Suprapubic skin (tissue), 4 donors: ENCODE results near the gene SLC4A9. TPM values are rescaled to one million over a fixed set of nuclear protein-coding genes. Genes with fewer than 3 reads are reported as not detected.

ENCODE experiments used
- DNase-seq, 2 donors: peaks; one replicate each; pipeline ENCODE4 v3.0.0-alpha.2; 2019; ENCODE audit warnings: low spot score in 2 of 2
- H3K27ac ChIP-seq: fragments of 200-600 bp; sonication (generic); one replicate; pipeline ENCODE4 v1.5.1; 2019
- H3K27me3 ChIP-seq: fragments of 200-600 bp; sonication (generic); one replicate; pipeline ENCODE4 v1.5.1; 2019
- H3K36me3 ChIP-seq: fragments of 200-600 bp; sonication (generic); one replicate; pipeline ENCODE4 v1.5.1; 2019
- H3K4me1 ChIP-seq: fragments of 200-600 bp; sonication (generic); one replicate; pipeline ENCODE4 v1.5.1; 2019
- H3K4me3 ChIP-seq: fragments of 200-600 bp; sonication (generic); one replicate; pipeline ENCODE4 v1.5.1; 2019; ENCODE audit warnings: mild to moderate bottlenecking
- H3K9me3 ChIP-seq: fragments of 200-600 bp; sonication (generic); one replicate; pipeline ENCODE4 v1.5.1; 2019
- EP300 ChIP-seq: sonication (generic); formaldehyde crosslinking; IDR thresholded peaks from one replicate; pipeline ENCODE4 v1.6.1; 2017; ENCODE audit warnings: antibody characterized with exemption
- POLR2A ChIP-seq, 2 donors: fragments of 450-650 bp; IDR thresholded peaks; one replicate each; pipeline ENCODE4 v1.6.1; 2017; ENCODE audit warnings: antibody characterized with exemption in 2 of 2, mild to moderate bottlenecking in 2 of 2, moderate library complexity in 2 of 2
- POLR2AphosphoS5 ChIP-seq, 3 donors: sonication (generic); formaldehyde crosslinking; IDR thresholded peaks; one replicate each; pipeline ENCODE4 v1.6.1; 2017; ENCODE audit warnings: antibody characterized with exemption in 3 of 3
- WGBS: methylation state at CpG from one replicate; pipeline ENCODE4 v1.1.5; 2018; 5-methylcytosine and 5-hydroxymethylcytosine counted together
- total RNA-seq, 4 donors: library from RNA; depleted of rRNA; stranded (reverse); fragments of >200 nt; gene quantifications; one replicate each; pipeline ENCODE4 v1.1.0, GENCODE V29; 2016
- TF ChIP-seq, protein P1 (sequence below), 2 donors: fragments of 200-600 bp in 1 of 2; fragments of 450-650 bp in 1 of 2; sonication (generic) in 1 of 2; IDR thresholded peaks; one replicate each; pipeline ENCODE4 v1.5.1; 2016 to 2019; ENCODE audit warnings: antibody characterized with exemption in 2 of 2, mild to moderate bottlenecking in 1 of 2, moderate library complexity in 1 of 2

The SLC4A9 gene
- total RNA-seq, 4 donors from 2014 or later: 0.56 TPM; not detected in 3

DNA sequence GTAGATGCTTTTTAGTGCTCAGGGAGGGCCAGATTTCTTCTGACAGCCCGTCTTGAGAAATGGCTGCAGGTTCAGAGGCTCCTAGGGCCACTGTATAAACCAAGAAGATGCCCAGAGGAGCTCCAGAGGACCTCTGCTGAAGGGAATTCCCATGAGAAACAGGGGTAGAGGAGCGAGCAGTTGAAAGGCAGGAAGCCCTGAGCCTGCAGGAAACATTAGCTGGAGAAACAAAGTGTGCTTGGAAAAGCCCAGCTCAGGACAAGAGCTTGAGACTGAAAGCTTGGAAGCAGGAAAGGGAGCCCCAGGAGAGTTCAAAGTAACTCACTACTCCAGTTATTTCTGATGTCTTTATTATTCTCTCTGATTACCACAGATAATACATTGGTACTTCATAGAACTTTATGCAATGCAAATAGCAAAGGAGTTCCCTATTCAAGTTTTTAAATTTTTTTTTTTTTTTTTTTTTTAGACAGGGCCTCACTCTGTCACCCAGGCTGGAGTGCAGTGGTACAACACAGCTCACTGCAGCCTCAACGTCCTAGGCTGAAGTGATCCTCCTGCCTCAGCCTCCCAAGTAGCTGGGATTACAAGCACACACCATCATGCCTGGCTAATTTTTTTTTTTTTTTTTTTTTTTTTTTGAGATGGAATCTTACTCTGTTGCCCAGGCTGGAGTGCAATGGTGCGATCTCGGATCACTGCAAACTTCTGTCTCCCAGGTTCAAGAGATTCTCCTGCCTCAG, 30.1 kb upstream of the SLC4A9 start:
- 75% methylated on average over 5 of the region's 5 CpGs for WGBS
- no peak overlapping the region for H3K4me3 ChIP-seq
- peaks cover 20% of the 10 kb centered on the region for H3K36me3 ChIP-seq
- no peak for DNase-seq
- peaks cover 1% of the 10 kb centered on the region for H3K4me1 ChIP-seq
- no peaks in the 10 kb centered on the region for H3K27me3 ChIP-seq
- no peak overlapping the region for H3K27ac ChIP-seq
- H3K9me3 ChIP-seq: no peaks in the 10 kb centered on the region
- TF ChIP-seq POLR2AphosphoS5 (IDR thresholded peaks at IDR 0.05): no peak
- TF ChIP-seq, protein P1, sequence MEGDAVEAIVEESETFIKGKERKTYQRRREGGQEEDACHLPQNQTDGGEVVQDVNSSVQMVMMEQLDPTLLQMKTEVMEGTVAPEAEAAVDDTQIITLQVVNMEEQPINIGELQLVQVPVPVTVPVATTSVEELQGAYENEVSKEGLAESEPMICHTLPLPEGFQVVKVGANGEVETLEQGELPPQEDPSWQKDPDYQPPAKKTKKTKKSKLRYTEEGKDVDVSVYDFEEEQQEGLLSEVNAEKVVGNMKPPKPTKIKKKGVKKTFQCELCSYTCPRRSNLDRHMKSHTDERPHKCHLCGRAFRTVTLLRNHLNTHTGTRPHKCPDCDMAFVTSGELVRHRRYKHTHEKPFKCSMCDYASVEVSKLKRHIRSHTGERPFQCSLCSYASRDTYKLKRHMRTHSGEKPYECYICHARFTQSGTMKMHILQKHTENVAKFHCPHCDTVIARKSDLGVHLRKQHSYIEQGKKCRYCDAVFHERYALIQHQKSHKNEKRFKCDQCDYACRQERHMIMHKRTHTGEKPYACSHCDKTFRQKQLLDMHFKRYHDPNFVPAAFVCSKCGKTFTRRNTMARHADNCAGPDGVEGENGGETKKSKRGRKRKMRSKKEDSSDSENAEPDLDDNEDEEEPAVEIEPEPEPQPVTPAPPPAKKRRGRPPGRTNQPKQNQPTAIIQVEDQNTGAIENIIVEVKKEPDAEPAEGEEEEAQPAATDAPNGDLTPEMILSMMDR (IDR thresholded peaks at IDR 0.05): no peak
- TF ChIP-seq EP300: no peak
- no peak for TF ChIP-seq POLR2A (IDR thresholded peaks at IDR 0.05)

DNA sequence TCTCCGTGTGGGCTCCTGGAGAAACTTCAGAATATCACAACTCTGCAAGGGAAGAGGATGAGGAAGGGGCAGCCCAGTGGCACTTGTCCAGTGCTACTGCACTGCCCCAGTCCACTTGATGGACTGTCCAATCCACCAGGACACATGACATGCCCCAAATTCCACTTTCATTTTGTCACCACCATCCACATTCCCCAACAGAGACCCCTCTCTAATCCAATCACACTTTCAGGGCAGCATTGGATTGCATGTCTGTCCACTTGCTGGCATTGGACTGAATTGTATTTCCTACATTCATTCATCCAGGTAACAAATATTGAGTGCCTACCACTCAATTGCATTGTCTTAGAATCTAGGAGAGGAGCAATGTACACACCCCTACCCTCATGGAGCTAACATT, 28.4 kb upstream of the SLC4A9 start:
- peaks cover 27% of the 10 kb centered on the region for H3K36me3 ChIP-seq

DNA sequence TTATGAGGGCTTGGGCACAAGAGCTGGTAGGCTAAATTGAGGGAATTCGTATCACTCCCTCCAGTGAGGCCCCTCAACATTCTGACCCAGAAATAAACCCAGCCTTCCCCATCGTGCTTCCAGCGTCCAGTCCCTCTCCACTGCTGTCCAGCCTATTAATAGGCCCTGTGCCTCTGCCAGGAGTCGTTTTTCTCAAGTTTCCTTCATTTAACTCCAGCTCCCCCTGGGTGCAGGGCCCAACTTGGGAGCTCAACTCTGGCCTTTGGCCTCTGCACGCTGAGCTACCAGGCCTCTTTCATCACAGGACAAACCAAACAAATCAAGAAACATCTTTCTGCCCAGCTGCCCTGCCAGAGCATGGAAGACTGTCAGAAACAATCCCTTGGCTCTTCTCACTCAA, 23.6 kb upstream of the SLC4A9 start:
- Histone ChIP-seq H3K4me1 (peaks cover 24% of the 10 kb centered on the region), H3K4me3 (no peak overlapping the region), H3K27ac (no peak overlapping the region), H3K27me3 (no peaks in the 10 kb centered on the region), H3K36me3 (peaks cover 27% of the 10 kb centered on the region), H3K9me3 (no peaks in the 10 kb centered on the region)
- WGBS: 75% methylated on average over 5 of the region's 5 CpGs
- no peak for DNase-seq
- TF ChIP-seq, protein P1 (IDR thresholded peaks at IDR 0.05): no peak
- no peak for TF ChIP-seq EP300
- no peak for TF ChIP-seq POLR2AphosphoS5 (IDR thresholded peaks at IDR 0.05)
- no peak for TF ChIP-seq POLR2A (IDR thresholded peaks at IDR 0.05)

More for the DNA sequence above, 28.4 kb upstream of the SLC4A9 start:
- DNase-seq: no peak
- Histone ChIP-seq H3K27me3 (no peaks in the 10 kb centered on the region), H3K4me3 (no peak overlapping the region), H3K27ac (no peak overlapping the region), H3K9me3 (no peaks in the 10 kb centered on the region), H3K4me1 (peaks cover 2% of the 10 kb centered on the region)
- TF ChIP-seq, protein P1 (IDR thresholded peaks at IDR 0.05): no peak
- TF ChIP-seq POLR2AphosphoS5 (IDR thresholded peaks at IDR 0.05): no peak
- no peak for TF ChIP-seq EP300
- no peak for TF ChIP-seq POLR2A (IDR thresholded peaks at IDR 0.05)
- 92% methylated on average over 1 of the region's 1 CpG for WGBS

DNA sequence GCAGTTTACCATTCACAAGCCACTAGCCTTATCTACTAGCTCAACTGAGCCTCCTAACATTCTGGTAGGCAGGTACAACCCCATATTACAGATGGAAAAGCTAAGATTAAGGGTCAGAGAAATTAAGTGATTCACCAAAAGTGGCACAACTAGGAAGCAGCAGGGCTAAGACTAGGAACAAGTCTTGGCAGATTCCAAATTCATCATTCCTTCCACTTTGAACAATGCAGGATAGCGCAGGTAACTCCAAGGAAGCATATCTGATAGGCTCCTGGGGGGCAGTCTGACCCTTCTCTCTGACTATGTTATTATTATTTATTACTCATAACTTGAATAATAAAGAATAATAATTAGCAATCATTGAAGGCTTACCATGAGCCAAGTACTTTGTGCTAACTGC, 22.1 kb upstream of the SLC4A9 start:
- H3K27ac ChIP-seq: no peak overlapping the region
- no peak for DNase-seq
- no peaks in the 10 kb centered on the region for H3K27me3 ChIP-seq
- H3K36me3 ChIP-seq: peaks cover 27% of the 10 kb centered on the region
- TF ChIP-seq POLR2A (IDR thresholded peaks at IDR 0.05) (no peak), EP300 (no peak), POLR2AphosphoS5 (IDR thresholded peaks at IDR 0.05) (no peak)
- TF ChIP-seq, protein P1 (IDR thresholded peaks at IDR 0.05): no peak
- peaks cover 36% of the 10 kb centered on the region for H3K4me1 ChIP-seq
- H3K4me3 ChIP-seq: no peak overlapping the region
- H3K9me3 ChIP-seq: no peaks in the 10 kb centered on the region
- 71% methylated on average over 1 of the region's 1 CpG for WGBS

DNA sequence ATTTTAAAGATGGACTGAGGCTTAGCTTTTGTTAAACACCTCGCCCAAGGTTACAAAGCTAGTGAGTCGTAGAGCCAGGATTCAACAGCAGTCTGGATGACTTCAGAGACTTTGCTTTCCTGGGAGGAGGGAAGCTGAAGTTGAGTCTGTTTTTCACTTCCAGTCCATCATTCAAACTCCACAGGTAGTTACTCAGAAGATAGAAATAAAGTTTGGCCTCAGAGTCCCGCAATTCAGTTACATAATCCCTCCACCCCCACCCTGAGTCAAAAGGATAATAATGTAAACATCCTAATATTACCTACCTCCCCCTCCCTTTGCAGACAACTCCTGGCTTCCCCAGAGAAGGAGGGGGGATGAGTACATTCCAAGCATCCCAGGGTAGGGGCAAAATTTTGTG, 21.7 kb upstream of the SLC4A9 start:
- no peak overlapping the region for H3K4me3 ChIP-seq
- H3K27ac ChIP-seq: no peak overlapping the region
- H3K9me3 ChIP-seq: no peaks in the 10 kb centered on the region
- no peak for DNase-seq
- H3K27me3 ChIP-seq: no peaks in the 10 kb centered on the region
- WGBS: 70% methylated on average over 3 of the region's 3 CpGs
- TF ChIP-seq, protein P1 (IDR thresholded peaks at IDR 0.05): no peak
- TF ChIP-seq POLR2A (IDR thresholded peaks at IDR 0.05) (no peak), POLR2AphosphoS5 (IDR thresholded peaks at IDR 0.05) (no peak), EP300 (no peak)
- peaks cover 40% of the 10 kb centered on the region for H3K4me1 ChIP-seq
- H3K36me3 ChIP-seq: peaks cover 23% of the 10 kb centered on the region
